Stimulated activated CD8-positive, alpha-beta memory T cell treated with anti-CD3 and anti-CD28 coated beads, Interleukin-7, amount 100 ng/mL, for 24 hours (primary cell): ENCODE results near the gene MRGPRD.

Experiments
- DNase-seq: peaks from one replicate; pipeline ENCODE4 v3.0.0-alpha.2; 2020; ENCODE audit warnings: low read depth

MRGPRD gene

GRCh38 chr11:68980776-68981065, at the start of gene MRGPRD:
MRGPRD (minus strand) TSS chr11:68980986; CDS start chr11:68980986, 0 bp downstream.
- DNase-seq: no peak

- DNase-seq: no peak
Observed at GRCh38 chr11:69030301-69030700, 49.5 kb upstream of the MRGPRD start.

GRCh38 chr11:69027704-69028372, 47.1 kb upstream of the MRGPRD start:
- no peak for DNase-seq

GRCh38 chr11:69024509-69024908, 43.7 kb upstream of the MRGPRD start:
- DNase-seq: no peak

- DNase-seq: no peak
Observed at GRCh38 chr11:69022260-69022659, 41.5 kb upstream of the MRGPRD start.

- DNase-seq: no peak
Observed at GRCh38 chr11:69018924-69019323, 38.1 kb upstream of the MRGPRD start.

GRCh38 chr11:69017951-69018350, 37.2 kb upstream of the MRGPRD start:
- DNase-seq: no peak

- DNase-seq: no peak
Observed at GRCh38 chr11:69014898-69015549, 34.2 kb upstream of the MRGPRD start.

- no peak for DNase-seq
Observed at GRCh38 chr11:69014084-69014851, 33.5 kb upstream of the MRGPRD start.

- DNase-seq: no peak
Observed at GRCh38 chr11:69013009-69013951, 32.5 kb upstream of the MRGPRD start, which contains the start of gene MRGPRF. MRGPRF (minus strand) TSS chr11:69013246; CDS start chr11:69009901, 3,345 bp downstream.

GRCh38 chr11:69012092-69013008, 31.6 kb upstream of the MRGPRD start:
- no peak for DNase-seq

GRCh38 chr11:69011624-69012091, 30.9 kb upstream of the MRGPRD start:
- no peak for DNase-seq

GRCh38 chr11:69010964-69011623, 30.3 kb upstream of the MRGPRD start:
- DNase-seq: peak; percentile 26

GRCh38 chr11:69010361-69010891, 29.6 kb upstream of the MRGPRD start:
- DNase-seq: no peak

- DNase-seq: no peak
Observed at GRCh38 chr11:69009441-69010211, 28.8 kb upstream of the MRGPRD start.

- no peak for DNase-seq
Observed at GRCh38 chr11:69008737-69009440, 28.1 kb upstream of the MRGPRD start.

- no peak for DNase-seq
Observed at GRCh38 chr11:69007975-69008381, 27.2 kb upstream of the MRGPRD start.

GRCh38 chr11:69006816-69007215, 26.0 kb upstream of the MRGPRD start:
- DNase-seq: no peak
